ENCODE measurements around the gene LPIN1. TPM values are rescaled to one million over a fixed set of nuclear protein-coding genes. Genes with fewer than 3 reads are reported as not detected.

Gene LPIN1
- total RNA-seq, 1 donor from 2014 or later: 23.4 TPM

- H3K4me1 ChIP-seq (ENCODE audit: insufficient read depth, low read length): peaks cover 3% of the 10 kb centered on the region
- FAIRE-seq (no peak), DNase-seq (ENCODE audit: low read depth) (no peak)
- H3K27ac ChIP-seq (ENCODE audit: low read depth, low read length): no peak overlapping the region
- H3K79me2 ChIP-seq (ENCODE audit: insufficient read depth, low read length): peaks cover 6% of the 10 kb centered on the region
- H2AFZ ChIP-seq (ENCODE audit: low read depth, low read length): no peak overlapping the region
- Mint-ChIP-seq H3K4me1 (ENCODE audit: low read depth, unreplicated experiment) (no peaks in the 10 kb centered on the region), H3K27me3 (ENCODE audit: low read depth, unreplicated experiment) (no peaks in the 10 kb centered on the region), H3K27ac (ENCODE audit: unreplicated experiment) (no peak overlapping the region), H3K36me3 (ENCODE audit: low read depth, unreplicated experiment) (peaks cover 35% of the 10 kb centered on the region), H3K4me3 (ENCODE audit: unreplicated experiment) (no peak overlapping the region), H3K9me3 (ENCODE audit: unreplicated experiment) (peaks cover 2% of the 10 kb centered on the region)
- peaks cover 26% of the 10 kb centered on the region for H3K36me3 ChIP-seq (ENCODE audit: insufficient read depth, low read length)
- no peak overlapping the region for H3K4me3 ChIP-seq (ENCODE audit: insufficient read depth, low read depth, low read length)
- peaks cover 18% of the 10 kb centered on the region for H4K20me1 ChIP-seq (ENCODE audit: insufficient read depth, low read length)
- H3K9ac ChIP-seq (ENCODE audit: low read length): no peak overlapping the region
- H3K4me2 ChIP-seq (ENCODE audit: low read length): no peak overlapping the region
- H3K27me3 ChIP-seq (ENCODE audit: insufficient read depth, low read length): no peaks in the 10 kb centered on the region
- H3K9me3 ChIP-seq (ENCODE audit: insufficient read depth, low read depth, low read length): no peaks in the 10 kb centered on the region
- TF ChIP-seq EZH2 (IDR thresholded peaks at IDR 0.05; ENCODE audit: insufficient read depth, low read length): no peak
- TF ChIP-seq, protein P1, sequence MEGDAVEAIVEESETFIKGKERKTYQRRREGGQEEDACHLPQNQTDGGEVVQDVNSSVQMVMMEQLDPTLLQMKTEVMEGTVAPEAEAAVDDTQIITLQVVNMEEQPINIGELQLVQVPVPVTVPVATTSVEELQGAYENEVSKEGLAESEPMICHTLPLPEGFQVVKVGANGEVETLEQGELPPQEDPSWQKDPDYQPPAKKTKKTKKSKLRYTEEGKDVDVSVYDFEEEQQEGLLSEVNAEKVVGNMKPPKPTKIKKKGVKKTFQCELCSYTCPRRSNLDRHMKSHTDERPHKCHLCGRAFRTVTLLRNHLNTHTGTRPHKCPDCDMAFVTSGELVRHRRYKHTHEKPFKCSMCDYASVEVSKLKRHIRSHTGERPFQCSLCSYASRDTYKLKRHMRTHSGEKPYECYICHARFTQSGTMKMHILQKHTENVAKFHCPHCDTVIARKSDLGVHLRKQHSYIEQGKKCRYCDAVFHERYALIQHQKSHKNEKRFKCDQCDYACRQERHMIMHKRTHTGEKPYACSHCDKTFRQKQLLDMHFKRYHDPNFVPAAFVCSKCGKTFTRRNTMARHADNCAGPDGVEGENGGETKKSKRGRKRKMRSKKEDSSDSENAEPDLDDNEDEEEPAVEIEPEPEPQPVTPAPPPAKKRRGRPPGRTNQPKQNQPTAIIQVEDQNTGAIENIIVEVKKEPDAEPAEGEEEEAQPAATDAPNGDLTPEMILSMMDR (IDR thresholded peaks at IDR 0.05; ENCODE audit: insufficient read depth, low read depth, low read length): no peak
Observed at GRCh38 chr2:11769516-11769915, 23.1 kb downstream of the LPIN1 start.

GRCh38 chr2:11770531-11771188 is 24.2 kb downstream of the LPIN1 start:
- Histone ChIP-seq H3K9me3 (ENCODE audit: insufficient read depth, low read depth, low read length) (no peaks in the 10 kb centered on the region), H3K79me2 (ENCODE audit: insufficient read depth, low read length) (no peaks in the 10 kb centered on the region), H3K36me3 (ENCODE audit: insufficient read depth, low read length) (peaks cover 25% of the 10 kb centered on the region), H3K9ac (ENCODE audit: low read length) (no peak overlapping the region), H3K4me2 (ENCODE audit: low read length) (no peak overlapping the region), H2AFZ (ENCODE audit: low read depth, low read length) (no peak overlapping the region), H3K27ac (ENCODE audit: low read depth, low read length) (no peak overlapping the region), H3K4me1 (ENCODE audit: insufficient read depth, low read length) (peaks cover 10% of the 10 kb centered on the region), H3K27me3 (ENCODE audit: insufficient read depth, low read length) (no peaks in the 10 kb centered on the region), H3K4me3 (ENCODE audit: insufficient read depth, low read depth, low read length) (no peak overlapping the region), H4K20me1 (ENCODE audit: insufficient read depth, low read length) (peaks cover 6% of the 10 kb centered on the region)
- TF ChIP-seq, protein P1 (IDR thresholded peaks at IDR 0.05; ENCODE audit: insufficient read depth, low read depth, low read length): no peak
- TF ChIP-seq EZH2 (IDR thresholded peaks at IDR 0.05; ENCODE audit: insufficient read depth, low read length): no peak
- Mint-ChIP-seq H3K4me1 (ENCODE audit: low read depth, unreplicated experiment) (no peaks in the 10 kb centered on the region), H3K4me3 (ENCODE audit: unreplicated experiment) (no peak overlapping the region), H3K27ac (ENCODE audit: unreplicated experiment) (no peak overlapping the region), H3K36me3 (ENCODE audit: low read depth, unreplicated experiment) (peaks cover 29% of the 10 kb centered on the region), H3K27me3 (ENCODE audit: low read depth, unreplicated experiment) (no peaks in the 10 kb centered on the region), H3K9me3 (ENCODE audit: unreplicated experiment) (no peaks in the 10 kb centered on the region)
- no peak for FAIRE-seq
- DNase-seq (ENCODE audit: low read depth): no peak

- no peak overlapping the region for H3K4me3 ChIP-seq (ENCODE audit: insufficient read depth, low read depth, low read length)
- Mint-ChIP-seq H3K27me3 (ENCODE audit: low read depth, unreplicated experiment) (no peaks in the 10 kb centered on the region), H3K9me3 (ENCODE audit: unreplicated experiment) (no peaks in the 10 kb centered on the region), H3K27ac (ENCODE audit: unreplicated experiment) (no peak overlapping the region), H3K4me1 (ENCODE audit: low read depth, unreplicated experiment) (no peaks in the 10 kb centered on the region), H3K36me3 (ENCODE audit: low read depth, unreplicated experiment) (peaks cover 18% of the 10 kb centered on the region), H3K4me3 (ENCODE audit: unreplicated experiment) (no peak overlapping the region)
- H3K4me2 ChIP-seq (ENCODE audit: low read length): no peak overlapping the region
- no peaks in the 10 kb centered on the region for H3K79me2 ChIP-seq (ENCODE audit: insufficient read depth, low read length)
- H2AFZ ChIP-seq (ENCODE audit: low read depth, low read length): no peak overlapping the region
- H3K9me3 ChIP-seq (ENCODE audit: insufficient read depth, low read depth, low read length): no peaks in the 10 kb centered on the region
- H3K9ac ChIP-seq (ENCODE audit: low read length): no peak overlapping the region
- no peak overlapping the region for H3K27ac ChIP-seq (ENCODE audit: low read depth, low read length)
- H3K27me3 ChIP-seq (ENCODE audit: insufficient read depth, low read length): no peaks in the 10 kb centered on the region
- no peak for TF ChIP-seq EZH2 (IDR thresholded peaks at IDR 0.05; ENCODE audit: insufficient read depth, low read length)
- TF ChIP-seq, protein P1 (IDR thresholded peaks at IDR 0.05; ENCODE audit: insufficient read depth, low read depth, low read length): no peak
- H3K36me3 ChIP-seq (ENCODE audit: insufficient read depth, low read length): peaks cover 18% of the 10 kb centered on the region
- H3K4me1 ChIP-seq (ENCODE audit: insufficient read depth, low read length): peaks cover 10% of the 10 kb centered on the region
- H4K20me1 ChIP-seq (ENCODE audit: insufficient read depth, low read length): no peaks in the 10 kb centered on the region
- FAIRE-seq: no peak
- no peak for DNase-seq (ENCODE audit: low read depth)
Observed at GRCh38 chr2:11771971-11772615, 25.7 kb downstream of the LPIN1 start.
